Liver (tissue), 9 donors: Measurements from ENCODE around the gene COBL. TPM values are rescaled to one million over a fixed set of nuclear protein-coding genes. Genes with fewer than 3 reads are reported as not detected.

Experiments used
- DNase-seq: peaks from one replicate; pipeline ENCODE4 v3.0.0-alpha.2; 2017; ENCODE audit warnings: low spot score
- H3K27ac ChIP-seq, 2 donors: one replicate each; pipeline ENCODE4 v1.7.0; 2013; ENCODE audit warnings: inconsistent platforms in 2 of 2, low read length in 2 of 2, control low read depth in 1 of 2, low read depth in 1 of 2, mild to moderate bottlenecking in 1 of 2
- H3K27me3 ChIP-seq, 4 donors: one replicate each; pipeline versions ENCODE4 v1.6.1 to v1.7.0; 2013; ENCODE audit warnings: low read length in 3 of 4, inconsistent platforms in 1 of 4, mild to moderate bottlenecking in 1 of 4, moderate library complexity in 1 of 4; ENCODE audit not compliant: control insufficient read depth in 4 of 4, insufficient read depth in 4 of 4
- H3K36me3 ChIP-seq, 4 donors: one replicate each; pipeline versions ENCODE4 v1.6.1 to v1.7.0; 2013; ENCODE audit warnings: low read length in 3 of 4, mild to moderate bottlenecking in 3 of 4, low read depth in 1 of 4, moderate library complexity in 1 of 4; ENCODE audit not compliant: control insufficient read depth in 4 of 4, insufficient read depth in 3 of 4
- H3K4me1 ChIP-seq, 4 donors: one replicate each; pipeline versions ENCODE4 v1.6.1 to v1.7.0; 2013; ENCODE audit warnings: low read length in 3 of 4, mild to moderate bottlenecking in 3 of 4, moderate library complexity in 1 of 4; ENCODE audit not compliant: control insufficient read depth in 4 of 4, insufficient read depth in 4 of 4
- H3K4me3 ChIP-seq, 3 donors: one replicate each; pipeline versions ENCODE4 v1.6.1 to v1.7.0; 2013; ENCODE audit warnings: low read length in 3 of 3, control low read depth in 1 of 3, low read depth in 1 of 3, mild to moderate bottlenecking in 1 of 3
- H3K9ac ChIP-seq, 2 donors: one replicate each; pipeline ENCODE4 v1.7.0; 2013; ENCODE audit warnings: low read length in 2 of 2, mild to moderate bottlenecking in 2 of 2, moderate library complexity in 2 of 2, control low read depth in 1 of 2, low read depth in 1 of 2
- H3K9me3 ChIP-seq, 4 donors: one replicate each; pipeline versions ENCODE4 v1.6.1 to v1.7.0; 2013; ENCODE audit warnings: low read length in 3 of 4; ENCODE audit not compliant: control insufficient read depth in 4 of 4
- CTCF ChIP-seq: fragments of 150-350 bp; IDR thresholded peaks from 2 replicates; pipeline ENCODE4 v1.5.1; 2017; ENCODE audit warnings: improper control_type of control experiment, low read depth, low read length; ENCODE audit not compliant: missing input control
- EGR1 ChIP-seq, 2 donors: IDR thresholded peaks; 2 replicates each; pipeline ENCODE4 v1.6.1; 2016 to 2018; ENCODE audit warnings: antibody characterized with exemption in 2 of 2, low read depth in 2 of 2
- FOXA1 ChIP-seq: IDR thresholded peaks from 2 replicates; pipeline ENCODE4 v1.6.1; 2016; ENCODE audit warnings: antibody characterized with exemption
- GABPA ChIP-seq, 2 donors: IDR thresholded peaks in 1 of 2; conservative IDR thresholded peaks in 1 of 2; 2 replicates each; pipeline ENCODE4 v1.6.1; 2016; ENCODE audit warnings: antibody characterized with exemption in 2 of 2, mild to moderate bottlenecking in 1 of 2, moderate library complexity in 1 of 2
- HNF4G ChIP-seq: IDR thresholded peaks from 2 replicates; pipeline ENCODE4 v1.6.1; 2016; ENCODE audit warnings: antibody characterized with exemption
- JUND ChIP-seq, 2 donors: IDR thresholded peaks; 2 replicates each; pipeline ENCODE4 v1.6.1; 2016; ENCODE audit warnings: antibody characterized with exemption in 2 of 2
- NR2F2 ChIP-seq: IDR thresholded peaks from 2 replicates; pipeline ENCODE4 v1.6.1; 2016; ENCODE audit warnings: antibody characterized with exemption
- RAD21 ChIP-seq, 2 donors: IDR thresholded peaks; 2 replicates each; pipeline ENCODE4 v1.6.1; 2016; ENCODE audit warnings: antibody characterized with exemption in 2 of 2, mild to moderate bottlenecking in 2 of 2
- RXRA ChIP-seq, 2 donors: IDR thresholded peaks; 2 replicates each; pipeline ENCODE4 v1.6.1; 2017 to 2018; ENCODE audit warnings: antibody characterized with exemption in 2 of 2, mild to moderate bottlenecking in 1 of 2
- TAF1 ChIP-seq: conservative IDR thresholded peaks from 2 replicates; pipeline ENCODE4 v1.6.1; 2016; ENCODE audit warnings: antibody characterized with exemption, mild to moderate bottlenecking
- WGBS: extraction: QIAGEN DNeasy Blood & Tissue Kit; methylation state at CpG from one replicate; pipeline ENCODE4 v1.1.7; 2013; 5-methylcytosine and 5-hydroxymethylcytosine counted together
- polyA plus RNA-seq, 2 donors: library from polyadenylated mRNA; stranded (reverse) in 1 of 2; unstranded in 1 of 2; fragments of 200-250 nt in 1 of 2; fragments of >200 nt in 1 of 2; fragmentation: Nextera tagmentation in 1 of 2; extraction: Ambion mirVana in 1 of 2; gene quantifications; one replicate each; pipeline versions ENCODE4 v1.2.1 to v1.2.3, GENCODE V29; 2013 to 2015
- total RNA-seq, 2 donors: library from RNA; depleted of rRNA; stranded (reverse); fragments of >200 nt; gene quantifications; one replicate each; pipeline ENCODE4 v1.2.3, GENCODE V29; 2014
- TF ChIP-seq, protein P1 (sequence below): IDR thresholded peaks from 2 replicates; pipeline ENCODE4 v1.6.1; 2016; ENCODE audit warnings: antibody characterized with exemption
- TF ChIP-seq, protein P2 (sequence below): IDR thresholded peaks from 2 replicates; pipeline ENCODE4 v1.6.1; 2016; ENCODE audit warnings: antibody characterized with exemption, mild to moderate bottlenecking
- TF ChIP-seq, protein P3 (sequence below): IDR thresholded peaks from 2 replicates; pipeline ENCODE4 v1.6.1; 2016; ENCODE audit warnings: antibody characterized with exemption
- donor health status: healthy.
- donor health status: healthy.
- donor health status: healthy.
- donor health status: healthy.
- donor health status: healthy.

Gene COBL
- total and polyA plus RNA-seq, 4 donors: 5.8 to 18.7 (median 10.7) TPM

DNA sequence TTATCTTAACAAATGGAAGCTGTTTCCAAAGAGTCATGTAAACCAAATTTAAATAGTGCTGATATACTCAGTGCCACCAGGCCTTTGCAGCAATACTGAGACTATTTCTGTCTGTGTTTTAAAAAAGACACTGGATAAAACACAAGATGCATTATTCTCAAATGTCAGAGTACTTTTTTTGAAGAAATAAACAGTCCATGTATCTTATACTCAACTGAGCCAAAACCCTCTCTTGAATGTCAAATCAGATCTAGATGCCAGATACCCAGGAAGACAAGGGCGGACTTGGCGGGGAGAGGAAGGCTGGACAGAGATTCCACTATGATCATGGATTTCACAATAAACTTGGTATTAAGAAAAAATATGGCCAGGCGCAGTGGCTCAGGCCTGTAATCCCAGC lies 127.6 kb downstream of the COBL start:
- Histone ChIP-seq H3K9me3 (no peaks in the 10 kb centered on the region), H3K27ac (no peak overlapping the region), H3K36me3 (peaks cover 5 to 14% (median 8%) of the 10 kb centered on the region in 4 donors), H3K4me3 (no peak overlapping the region), H3K9ac (no peak overlapping the region), H3K27me3 (no peaks in the 10 kb centered on the region), H3K4me1 (no peaks in the 10 kb centered on the region)
- TF ChIP-seq, protein P1, sequence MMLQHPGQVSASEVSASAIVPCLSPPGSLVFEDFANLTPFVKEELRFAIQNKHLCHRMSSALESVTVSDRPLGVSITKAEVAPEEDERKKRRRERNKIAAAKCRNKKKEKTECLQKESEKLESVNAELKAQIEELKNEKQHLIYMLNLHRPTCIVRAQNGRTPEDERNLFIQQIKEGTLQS: no peak
- TF ChIP-seq HNF4G (no peak), TAF1 (no peak), RXRA (IDR thresholded peaks at IDR 0.05) (no peak), EGR1 (IDR thresholded peaks at IDR 0.05; ENCODE audit: low read depth in 2 of 2) (no peak), RAD21 (IDR thresholded peaks at IDR 0.05) (no peak), JUND (IDR thresholded peaks at IDR 0.05) (no peak), NR2F2 (no peak)
- TF ChIP-seq, protein P2, sequence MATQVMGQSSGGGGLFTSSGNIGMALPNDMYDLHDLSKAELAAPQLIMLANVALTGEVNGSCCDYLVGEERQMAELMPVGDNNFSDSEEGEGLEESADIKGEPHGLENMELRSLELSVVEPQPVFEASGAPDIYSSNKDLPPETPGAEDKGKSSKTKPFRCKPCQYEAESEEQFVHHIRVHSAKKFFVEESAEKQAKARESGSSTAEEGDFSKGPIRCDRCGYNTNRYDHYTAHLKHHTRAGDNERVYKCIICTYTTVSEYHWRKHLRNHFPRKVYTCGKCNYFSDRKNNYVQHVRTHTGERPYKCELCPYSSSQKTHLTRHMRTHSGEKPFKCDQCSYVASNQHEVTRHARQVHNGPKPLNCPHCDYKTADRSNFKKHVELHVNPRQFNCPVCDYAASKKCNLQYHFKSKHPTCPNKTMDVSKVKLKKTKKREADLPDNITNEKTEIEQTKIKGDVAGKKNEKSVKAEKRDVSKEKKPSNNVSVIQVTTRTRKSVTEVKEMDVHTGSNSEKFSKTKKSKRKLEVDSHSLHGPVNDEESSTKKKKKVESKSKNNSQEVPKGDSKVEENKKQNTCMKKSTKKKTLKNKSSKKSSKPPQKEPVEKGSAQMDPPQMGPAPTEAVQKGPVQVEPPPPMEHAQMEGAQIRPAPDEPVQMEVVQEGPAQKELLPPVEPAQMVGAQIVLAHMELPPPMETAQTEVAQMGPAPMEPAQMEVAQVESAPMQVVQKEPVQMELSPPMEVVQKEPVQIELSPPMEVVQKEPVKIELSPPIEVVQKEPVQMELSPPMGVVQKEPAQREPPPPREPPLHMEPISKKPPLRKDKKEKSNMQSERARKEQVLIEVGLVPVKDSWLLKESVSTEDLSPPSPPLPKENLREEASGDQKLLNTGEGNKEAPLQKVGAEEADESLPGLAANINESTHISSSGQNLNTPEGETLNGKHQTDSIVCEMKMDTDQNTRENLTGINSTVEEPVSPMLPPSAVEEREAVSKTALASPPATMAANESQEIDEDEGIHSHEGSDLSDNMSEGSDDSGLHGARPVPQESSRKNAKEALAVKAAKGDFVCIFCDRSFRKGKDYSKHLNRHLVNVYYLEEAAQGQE: no peak
- TF ChIP-seq, protein P3, sequence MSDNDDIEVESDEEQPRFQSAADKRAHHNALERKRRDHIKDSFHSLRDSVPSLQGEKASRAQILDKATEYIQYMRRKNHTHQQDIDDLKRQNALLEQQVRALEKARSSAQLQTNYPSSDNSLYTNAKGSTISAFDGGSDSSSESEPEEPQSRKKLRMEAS: no peak
- DNase-seq: no peak
- WGBS: 96% methylated on average over 3 of the region's 3 CpGs

DNA sequence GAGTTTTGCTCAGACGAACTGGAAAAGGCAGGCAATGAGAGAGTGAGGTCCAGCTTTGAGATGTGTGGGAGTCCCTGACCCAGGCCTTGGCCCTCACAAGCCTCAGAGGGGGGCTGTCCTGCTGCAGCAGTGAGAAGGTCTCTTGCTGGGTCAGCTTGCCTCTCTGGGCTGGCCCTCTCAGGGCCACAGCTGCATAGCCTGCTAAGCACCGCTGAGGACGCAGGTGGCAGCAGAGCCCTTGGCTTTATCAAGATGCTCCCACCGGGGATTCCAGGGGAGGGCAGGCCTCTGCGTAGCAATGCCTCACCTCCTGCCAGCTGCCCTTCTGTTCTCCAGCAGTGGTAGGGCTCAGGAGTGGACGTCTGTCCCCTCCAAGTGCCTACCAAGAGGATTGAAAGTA lies 128.7 kb downstream of the COBL start:
- 81% methylated on average over 6 of the region's 6 CpGs for WGBS
- no peak overlapping the region for H3K9ac ChIP-seq
- H3K27ac ChIP-seq: no peak overlapping the region
- TF ChIP-seq RAD21 (IDR thresholded peaks at IDR 0.05) (peak in 1 of 2 donors; percentile 17), CTCF (no peak), NR2F2 (no peak), FOXA1 (no peak), HNF4G (no peak), GABPA (IDR thresholded peaks at IDR 0.05 in 1 of 2, conservative IDR thresholded peaks at IDR 0.05 in 1 of 2) (no peak)
- TF ChIP-seq, protein P1: no peak
- no peaks in the 10 kb centered on the region for H3K9me3 ChIP-seq
- peaks cover 5 to 20% (median 9%) of the 10 kb centered on the region in 4 donors for H3K36me3 ChIP-seq
- DNase-seq: no peak
- H3K4me3 ChIP-seq: no peak overlapping the region
- no peaks in the 10 kb centered on the region for H3K27me3 ChIP-seq
- no peaks in the 10 kb centered on the region for H3K4me1 ChIP-seq
